Measurements from ENCODE around the gene VPS13D. TPM values are rescaled to one million over a fixed set of nuclear protein-coding genes. Genes with fewer than 3 reads are reported as not detected.

Gene VPS13D
- polyA plus RNA-seq, 1 of the 3 experiments (the other 2 are of a cell fraction): 15.0 TPM

- Histone ChIP-seq H3K27me3 (ENCODE audit: insufficient read depth) (no peaks in the 10 kb centered on the region), H3K4me1 (ENCODE audit: control insufficient read depth in 1 of 2, insufficient read depth in 2 of 2, low read depth in 1 of 2, low read length in 1 of 2) (peaks cover 0 to 6% of the 10 kb centered on the region in 2 experiments; a peak in 1 of 4 replicates), H3K27ac (ENCODE audit: low read depth in 2 of 2, low read length in 1 of 2) (no peak overlapping the region), H2AFZ (ENCODE audit: low read depth) (no peak overlapping the region), H3K79me2 (ENCODE audit: insufficient read depth) (no peaks in the 10 kb centered on the region), H3K4me3 (ENCODE audit: low read depth in 2 of 2, low read length in 1 of 2) (no peak overlapping the region), H3K9me2 (no peaks in the 10 kb centered on the region), H3K9me3 (no peaks in the 10 kb centered on the region), H3K4me2 (no peak overlapping the region), H3F3A (replicated peaks; ENCODE audit: insufficient read depth) (no peaks in the 10 kb centered on the region), H3K9ac (no peak overlapping the region), H3K36me3 (replicated peaks in 1 of 2; ENCODE audit: control insufficient read depth in 1 of 2, insufficient read depth in 2 of 2, low read length in 1 of 2) (no peaks in the 10 kb centered on the region), H4K20me1 (ENCODE audit: insufficient read depth) (no peaks in the 10 kb centered on the region)
- WGBS (ENCODE audit: low lambda C conversion rate): 73% methylated on average over 40 of the region's 58 CpGs
- ChIA-PET POLR2A (no interaction called here), CTCF (interaction anchor here (3.9 kb wide), 1 partner anchor 66 kb away, joined by 37 read pairs; no protein-coding TSS in a partner anchor)
- TF ChIP-seq GABPA (IDR thresholded peaks at IDR 0.05; ENCODE audit: low read depth): no peak
- TF ChIP-seq TEAD4 (IDR thresholded peaks at IDR 0.05; ENCODE audit: borderline replicate concordance, insufficient read depth): no peak
- no peak for TF ChIP-seq USF1 (IDR thresholded peaks at IDR 0.05; ENCODE audit: borderline replicate concordance, low read depth)
- no peak for TF ChIP-seq SIN3A (IDR thresholded peaks at IDR 0.05; ENCODE audit: borderline replicate concordance, low read depth, low read length)
- TF ChIP-seq MXI1 (IDR thresholded peaks at IDR 0.05; ENCODE audit: low read depth, low read length): no peak
- no peak for DNase-seq
These were observed 38.4 kb upstream of the VPS13D start for GRCh38 chr1:12191242-12192032.

GRCh38 chr1:12194666-12195216 lies 35.1 kb upstream of the VPS13D start:
- Histone ChIP-seq H3K9me2 (no peaks in the 10 kb centered on the region), H3F3A (replicated peaks; ENCODE audit: insufficient read depth) (no peaks in the 10 kb centered on the region), H3K9me3 (no peaks in the 10 kb centered on the region), H3K4me3 (ENCODE audit: low read depth in 2 of 2, low read length in 1 of 2) (no peak overlapping the region), H3K79me2 (ENCODE audit: insufficient read depth) (no peaks in the 10 kb centered on the region), H3K27me3 (ENCODE audit: insufficient read depth) (no peaks in the 10 kb centered on the region; the same call in 1 of the 2 replicates), H2AFZ (ENCODE audit: low read depth) (no peak overlapping the region), H3K4me2 (no peak overlapping the region), H3K36me3 (replicated peaks in 1 of 2; ENCODE audit: control insufficient read depth in 1 of 2, insufficient read depth in 2 of 2, low read length in 1 of 2) (no peaks in the 10 kb centered on the region), H3K9ac (no peak overlapping the region), H4K20me1 (ENCODE audit: insufficient read depth) (no peaks in the 10 kb centered on the region), H3K27ac (ENCODE audit: low read depth in 2 of 2, low read length in 1 of 2) (no peak overlapping the region), H3K4me1 (ENCODE audit: control insufficient read depth in 1 of 2, insufficient read depth in 2 of 2, low read depth in 1 of 2, low read length in 1 of 2) (no peaks in the 10 kb centered on the region; a peak in 1 of 4 replicates)
- ChIA-PET CTCF (interaction anchor here (2.3 kb wide), 1 partner anchor 70 kb away, joined by 17 read pairs; no protein-coding TSS in a partner anchor), POLR2A (no interaction called here)
- DNase-seq: no peak
- 72% methylated on average over 14 of the region's 14 CpGs for WGBS (ENCODE audit: low lambda C conversion rate)
- TF ChIP-seq, protein P1, sequence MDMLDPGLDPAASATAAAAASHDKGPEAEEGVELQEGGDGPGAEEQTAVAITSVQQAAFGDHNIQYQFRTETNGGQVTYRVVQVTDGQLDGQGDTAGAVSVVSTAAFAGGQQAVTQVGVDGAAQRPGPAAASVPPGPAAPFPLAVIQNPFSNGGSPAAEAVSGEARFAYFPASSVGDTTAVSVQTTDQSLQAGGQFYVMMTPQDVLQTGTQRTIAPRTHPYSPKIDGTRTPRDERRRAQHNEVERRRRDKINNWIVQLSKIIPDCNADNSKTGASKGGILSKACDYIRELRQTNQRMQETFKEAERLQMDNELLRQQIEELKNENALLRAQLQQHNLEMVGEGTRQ (IDR thresholded peaks at IDR 0.05; ENCODE audit: borderline replicate concordance, low read depth, low read length): no peak
- TF ChIP-seq EP300 (IDR thresholded peaks at IDR 0.05; ENCODE audit: borderline replicate concordance in 1 of 2, low read depth in 1 of 2, low read length in 1 of 2) (no peak), IRF3 (IDR thresholded peaks at IDR 0.05; ENCODE audit: low read depth, low read length) (no peak)

Data from SK-N-SH (cell line).